DND-41 (cell line): Measurements from ENCODE around the gene XIAP.

Experiments
- EZH2 ChIP-seq: IDR thresholded peaks from 3 replicates; pipeline ENCODE4 v1.6.1; 2012; ENCODE audit warnings: borderline replicate concordance, low read depth, mild to moderate bottlenecking, moderate library complexity, low read length, inconsistent platforms; ENCODE audit not compliant: severe bottlenecking
- TF ChIP-seq, protein P1 (sequence below): IDR thresholded peaks from 2 replicates; pipeline ENCODE4 v1.5.1; 2012; ENCODE audit warnings: borderline replicate concordance, low read length, moderate library complexity, mild to moderate bottlenecking; ENCODE audit not compliant: poor library complexity, severe bottlenecking; ENCODE audit errors: extremely low read depth

DNA sequence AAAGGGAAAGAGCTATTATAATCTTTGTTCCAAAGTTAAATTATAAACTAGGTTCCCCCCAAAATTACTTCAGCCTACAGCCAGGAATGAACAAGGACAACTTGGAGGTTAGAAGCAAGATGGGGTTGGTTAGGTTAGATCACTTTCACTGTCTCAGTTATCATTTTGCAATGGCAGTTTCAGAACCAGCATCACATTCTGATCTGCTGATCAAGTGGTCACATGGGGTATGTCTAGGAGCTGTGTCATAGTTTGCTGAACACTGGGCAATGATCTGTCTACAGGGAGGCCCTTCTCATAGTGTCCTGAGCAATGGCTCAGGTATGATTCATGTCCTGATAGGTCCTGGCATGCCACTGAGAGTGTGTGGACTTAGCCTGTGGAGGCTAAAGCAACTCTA, 41.6 kb upstream of the XIAP start:
- TF ChIP-seq, protein P1, sequence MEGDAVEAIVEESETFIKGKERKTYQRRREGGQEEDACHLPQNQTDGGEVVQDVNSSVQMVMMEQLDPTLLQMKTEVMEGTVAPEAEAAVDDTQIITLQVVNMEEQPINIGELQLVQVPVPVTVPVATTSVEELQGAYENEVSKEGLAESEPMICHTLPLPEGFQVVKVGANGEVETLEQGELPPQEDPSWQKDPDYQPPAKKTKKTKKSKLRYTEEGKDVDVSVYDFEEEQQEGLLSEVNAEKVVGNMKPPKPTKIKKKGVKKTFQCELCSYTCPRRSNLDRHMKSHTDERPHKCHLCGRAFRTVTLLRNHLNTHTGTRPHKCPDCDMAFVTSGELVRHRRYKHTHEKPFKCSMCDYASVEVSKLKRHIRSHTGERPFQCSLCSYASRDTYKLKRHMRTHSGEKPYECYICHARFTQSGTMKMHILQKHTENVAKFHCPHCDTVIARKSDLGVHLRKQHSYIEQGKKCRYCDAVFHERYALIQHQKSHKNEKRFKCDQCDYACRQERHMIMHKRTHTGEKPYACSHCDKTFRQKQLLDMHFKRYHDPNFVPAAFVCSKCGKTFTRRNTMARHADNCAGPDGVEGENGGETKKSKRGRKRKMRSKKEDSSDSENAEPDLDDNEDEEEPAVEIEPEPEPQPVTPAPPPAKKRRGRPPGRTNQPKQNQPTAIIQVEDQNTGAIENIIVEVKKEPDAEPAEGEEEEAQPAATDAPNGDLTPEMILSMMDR = no peak
- no peak for TF ChIP-seq EZH2
